ENCODE data around the gene ASAP3.
"Not testable (repeated sequence)": the region's sequence is repeated elsewhere in the genome, so short reads cannot be mapped to it uniquely, and the experiment has no call there.

Gene ASAP3

GRCh38 chr1:23394181-23394580 is 89.8 kb downstream of the ASAP3 start:
- DNase-seq, result no peak

GRCh38 chr1:23393706-23394105 is 90.3 kb downstream of the ASAP3 start:
- DNase-seq, result no peak

DNA sequence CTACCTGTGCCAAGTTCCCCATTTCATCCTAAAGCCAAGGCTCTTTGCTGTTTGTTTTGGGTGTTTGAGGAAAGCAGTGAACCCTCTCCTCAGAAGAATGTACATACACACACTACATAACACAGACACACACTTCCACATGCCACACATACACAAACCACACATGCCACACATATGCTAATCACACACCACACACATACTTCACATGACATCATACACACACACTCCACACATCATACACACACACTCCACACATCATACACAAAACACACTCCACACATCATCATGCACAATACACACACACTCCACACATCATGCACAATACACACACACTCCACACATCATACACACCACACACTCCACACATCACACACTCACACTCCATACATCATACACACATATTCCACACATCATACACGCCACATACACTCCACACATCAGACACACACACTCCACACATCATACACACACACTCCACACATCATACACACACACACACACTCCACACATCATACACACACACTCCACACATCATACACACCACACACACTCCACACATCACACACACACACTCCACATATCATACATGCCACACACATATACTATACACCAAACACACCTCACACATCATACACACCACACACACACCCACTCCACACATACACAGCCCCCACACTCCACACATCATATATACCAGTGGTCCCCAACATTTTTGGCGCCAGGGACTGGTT is 91.7 kb downstream of the ASAP3 start:
- no peak for DNase-seq

GRCh38 chr1:23389837-23390321 is 94.1 kb downstream of the ASAP3 start:
- no peak for DNase-seq

DNA sequence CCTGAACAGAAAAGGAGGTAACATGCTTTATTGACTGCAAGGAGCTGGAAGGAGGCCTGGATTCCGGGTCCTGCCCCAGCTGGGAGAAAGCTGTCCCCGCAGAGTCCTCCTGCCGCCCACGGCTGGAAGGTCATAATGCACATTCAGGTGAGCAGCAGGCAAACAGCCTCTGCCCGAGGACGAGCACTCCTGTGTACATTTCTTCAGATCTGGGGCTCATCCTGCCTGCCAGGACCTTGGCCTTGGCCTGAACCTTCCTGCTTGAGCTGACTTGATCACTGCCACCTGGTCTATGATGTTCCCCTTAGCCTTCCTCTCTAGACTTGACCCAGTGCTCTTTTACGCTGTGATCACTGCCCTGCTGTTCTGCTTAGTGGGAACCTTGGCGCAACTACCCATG is 96.5 kb downstream of the ASAP3 start:
- no peak for DNase-seq

GRCh38 chr1:23385119-23385621 is 98.8 kb downstream of the ASAP3 start:
- no peak for DNase-seq

GRCh38 chr1:23384312-23385058 is 99.5 kb downstream of the ASAP3 start:
- no peak for DNase-seq

DNA sequence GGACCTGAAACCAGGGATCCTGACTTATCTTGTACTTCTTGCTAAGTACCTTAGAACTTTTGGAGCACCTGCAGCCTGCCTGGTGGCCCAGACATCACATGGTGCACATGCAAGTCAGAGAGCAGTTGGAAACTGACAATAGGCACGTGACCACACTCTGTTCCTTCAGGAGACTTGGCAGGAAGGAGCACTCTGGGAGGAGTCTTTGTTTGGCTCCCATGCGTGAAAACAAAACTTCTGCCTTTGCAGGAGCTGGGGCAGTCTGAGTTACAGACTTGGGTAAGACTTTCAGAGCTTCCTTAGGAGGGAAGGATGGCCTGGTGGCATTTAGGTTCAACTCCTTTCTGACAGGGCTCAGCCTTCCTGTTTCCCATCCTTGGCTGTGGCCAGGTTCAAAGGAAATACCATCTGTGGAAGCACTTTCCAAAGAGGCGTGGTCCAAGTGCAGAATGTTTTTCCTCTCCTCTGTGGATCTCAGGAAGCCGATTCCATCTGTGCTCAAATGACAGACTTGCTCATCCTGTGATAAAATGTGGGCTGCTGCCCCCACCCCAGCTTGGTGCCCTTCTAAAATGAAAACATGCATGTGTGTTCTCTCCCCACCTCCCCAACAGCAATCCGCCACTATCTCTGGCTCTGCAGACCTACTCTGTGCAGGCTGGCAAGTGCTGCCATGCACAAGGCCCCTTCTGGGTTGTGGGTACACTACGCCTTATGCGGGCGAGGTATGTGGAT is 100.2 kb downstream of the ASAP3 start:
- DNase-seq, result no peak

- no peak for DNase-seq
Observed at GRCh38 chr1:23381233-23381885, 102.6 kb downstream of the ASAP3 start.

GRCh38 chr1:23380719-23381118 is 103.3 kb downstream of the ASAP3 start:
- no peak for DNase-seq

DNA sequence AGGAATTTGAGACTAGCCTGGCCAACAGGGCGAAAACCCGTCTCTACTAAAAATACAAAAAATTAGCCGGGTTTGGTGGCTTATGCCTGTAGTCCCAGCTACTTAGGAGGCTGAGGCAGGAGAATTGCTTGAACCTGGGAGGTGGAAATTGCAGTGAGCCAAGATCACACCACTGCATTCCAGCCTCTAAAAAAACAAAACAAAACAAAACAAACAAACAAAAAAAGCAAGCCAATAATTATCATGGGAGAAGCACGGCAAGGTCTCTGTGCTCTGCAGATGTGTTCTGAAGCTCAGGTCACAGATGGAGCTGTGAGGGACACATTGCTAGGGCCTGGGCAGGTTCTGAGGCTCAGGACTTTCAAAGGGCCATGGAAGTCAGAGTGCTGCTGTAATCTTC is 103.7 kb downstream of the ASAP3 start:
- not testable (repeated sequence) for DNase-seq

Data from DMS79 treated with DMSO at 0.1 percent for 48 hours (cell line).